GM12865 (cell line): ENCODE data around the gene PRKAR1B.

ENCODE experiments used
- DNase-seq: peaks from one replicate; pipeline ENCODE4 v3.0.0; 2010; ENCODE audit warnings: low read depth
- H3K4me3 ChIP-seq: 2 replicates; pipeline ENCODE4 v1.5.1; 2011; ENCODE audit warnings: mild to moderate bottlenecking, low read depth, low read length, control low read depth
- TF ChIP-seq, protein P1 (sequence below): IDR thresholded peaks from 2 replicates; pipeline ENCODE4 v1.5.1; 2011; ENCODE audit warnings: low read length, control low read depth, low read depth, inconsistent platforms; ENCODE audit not compliant: insufficient read depth; ENCODE audit errors: missing control alignments

Gene PRKAR1B

DNA sequence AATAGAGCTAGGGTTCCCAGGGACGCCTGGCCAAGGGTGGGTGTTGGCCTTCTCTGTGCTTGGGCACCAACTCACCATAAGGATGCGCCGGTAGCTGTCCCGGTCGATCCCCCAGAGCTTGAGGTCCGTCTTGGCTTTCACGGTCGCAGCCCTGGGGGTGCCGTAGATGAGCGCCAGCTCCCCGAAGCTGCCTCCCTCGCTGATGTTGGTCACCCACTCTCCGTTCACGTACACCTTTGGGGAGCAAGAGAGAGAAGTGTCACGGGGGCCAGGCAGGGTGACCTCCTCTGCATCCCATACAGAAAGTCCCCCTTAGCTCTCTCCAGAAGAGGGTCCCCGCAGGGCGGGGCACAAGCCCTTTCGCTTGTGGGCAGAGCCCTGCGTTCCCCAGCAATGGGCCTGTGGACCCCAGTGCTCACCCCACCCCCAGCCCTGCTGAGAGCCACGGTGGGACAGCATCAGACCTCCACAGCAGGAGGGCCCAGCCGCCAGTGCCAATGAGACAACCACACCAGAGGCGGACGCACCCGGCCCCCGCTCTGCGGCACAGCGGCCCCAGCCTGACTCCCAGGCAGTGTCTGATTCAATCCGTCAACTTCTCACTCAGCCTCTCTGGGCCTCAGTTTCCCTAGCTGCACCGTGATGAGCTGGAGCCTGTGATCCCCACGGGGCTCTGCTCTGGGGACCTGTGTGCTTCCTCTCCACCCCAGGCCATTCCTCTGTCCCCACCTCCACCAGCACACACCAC lies 130.8 kb downstream of the PRKAR1B start:
- no peak for DNase-seq
- H3K4me3 ChIP-seq = no peak overlapping the region
- TF ChIP-seq, protein P1, sequence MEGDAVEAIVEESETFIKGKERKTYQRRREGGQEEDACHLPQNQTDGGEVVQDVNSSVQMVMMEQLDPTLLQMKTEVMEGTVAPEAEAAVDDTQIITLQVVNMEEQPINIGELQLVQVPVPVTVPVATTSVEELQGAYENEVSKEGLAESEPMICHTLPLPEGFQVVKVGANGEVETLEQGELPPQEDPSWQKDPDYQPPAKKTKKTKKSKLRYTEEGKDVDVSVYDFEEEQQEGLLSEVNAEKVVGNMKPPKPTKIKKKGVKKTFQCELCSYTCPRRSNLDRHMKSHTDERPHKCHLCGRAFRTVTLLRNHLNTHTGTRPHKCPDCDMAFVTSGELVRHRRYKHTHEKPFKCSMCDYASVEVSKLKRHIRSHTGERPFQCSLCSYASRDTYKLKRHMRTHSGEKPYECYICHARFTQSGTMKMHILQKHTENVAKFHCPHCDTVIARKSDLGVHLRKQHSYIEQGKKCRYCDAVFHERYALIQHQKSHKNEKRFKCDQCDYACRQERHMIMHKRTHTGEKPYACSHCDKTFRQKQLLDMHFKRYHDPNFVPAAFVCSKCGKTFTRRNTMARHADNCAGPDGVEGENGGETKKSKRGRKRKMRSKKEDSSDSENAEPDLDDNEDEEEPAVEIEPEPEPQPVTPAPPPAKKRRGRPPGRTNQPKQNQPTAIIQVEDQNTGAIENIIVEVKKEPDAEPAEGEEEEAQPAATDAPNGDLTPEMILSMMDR = no peak

DNA sequence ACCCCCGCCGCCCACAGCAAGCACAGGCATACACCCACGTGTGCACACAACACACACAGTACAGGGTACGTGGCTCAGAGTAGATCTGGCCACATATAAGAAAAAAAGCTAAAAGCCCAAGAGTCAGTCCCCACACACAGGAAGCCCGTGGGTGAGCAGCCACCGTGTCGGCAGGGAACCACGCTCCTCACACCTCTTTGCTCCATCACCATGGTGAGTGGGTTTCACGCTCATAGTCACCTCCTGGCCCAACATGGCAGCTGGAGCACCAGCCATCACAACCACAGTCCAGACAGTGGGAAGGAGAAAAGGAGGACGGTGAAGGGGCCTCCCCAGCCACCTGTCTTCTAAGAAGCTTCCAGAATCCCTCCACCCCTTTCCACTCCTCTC lies 131.5 kb downstream of the PRKAR1B start:
- DNase-seq = no peak
- H3K4me3 ChIP-seq = no peak overlapping the region
- TF ChIP-seq, protein P1 = no peak

DNA sequence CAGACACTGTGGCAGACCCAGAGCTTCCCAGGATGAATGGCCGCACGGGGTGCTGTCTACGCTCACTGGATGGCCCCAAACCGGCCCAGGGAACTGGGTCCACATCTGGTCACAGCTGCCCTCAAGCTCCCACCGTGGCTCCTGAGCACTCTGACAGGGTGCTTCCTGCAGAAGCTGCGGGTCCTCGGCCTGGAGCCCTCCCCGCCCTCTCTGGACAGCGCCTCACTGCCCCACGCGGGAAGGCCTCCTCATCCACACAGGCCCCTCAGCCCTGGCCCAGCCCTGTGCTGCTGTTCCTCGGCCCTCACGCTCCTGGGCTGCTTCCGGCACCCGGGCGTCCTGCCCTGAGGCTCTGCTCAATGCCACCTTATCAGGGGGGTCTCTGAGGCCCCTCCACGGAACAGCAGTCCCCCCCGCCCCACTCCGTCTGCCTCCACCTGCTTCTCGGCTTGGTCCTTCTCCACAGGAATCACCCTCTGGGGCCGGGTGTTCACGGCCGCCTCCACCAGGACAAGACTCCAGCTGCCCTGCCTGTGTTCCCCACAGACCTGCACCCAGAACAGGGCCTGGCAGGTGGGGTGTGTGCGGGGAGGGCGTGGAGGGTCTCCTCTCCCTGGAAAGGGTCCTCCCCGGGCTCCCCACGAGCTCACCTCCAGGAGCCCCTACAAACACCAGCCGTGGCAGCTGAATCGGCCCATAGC lies 132.0 kb downstream of the PRKAR1B start:
- TF ChIP-seq, protein P1 = no peak
- H3K4me3 ChIP-seq = no peak overlapping the region
- DNase-seq = no peak

DNA sequence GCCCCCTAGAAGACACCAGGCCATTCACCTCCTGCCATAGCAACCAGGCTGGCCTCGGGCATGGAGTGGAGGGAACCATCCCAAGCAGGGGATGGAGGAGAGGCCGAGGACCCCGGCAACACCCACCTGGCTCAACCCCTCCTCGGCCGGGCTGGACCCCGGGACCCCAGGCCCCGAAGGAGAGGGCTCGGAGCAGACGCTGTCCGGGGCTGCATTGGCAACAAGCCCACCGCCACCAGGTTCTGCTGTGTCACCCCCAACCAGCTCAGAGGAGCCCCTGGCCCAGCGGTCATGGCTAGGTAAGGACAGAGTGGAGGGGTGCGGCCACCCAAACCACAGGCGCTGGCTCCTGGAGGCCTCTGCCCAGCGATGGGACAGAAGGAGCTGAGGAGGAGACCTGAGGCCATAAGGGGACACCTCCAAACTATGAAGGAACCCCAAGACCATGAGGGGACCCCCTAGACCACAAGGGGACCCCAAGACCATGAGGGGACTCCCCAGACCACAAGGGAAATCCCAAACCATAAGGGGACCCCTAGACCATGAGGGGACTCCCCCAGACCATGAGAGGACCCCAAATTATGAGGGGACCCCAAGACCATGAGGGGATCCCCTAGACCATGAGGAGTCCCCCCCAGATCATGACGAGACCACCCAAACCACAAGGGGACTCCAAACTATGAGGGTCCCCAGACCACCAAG lies 132.7 kb downstream of the PRKAR1B start:
- TF ChIP-seq, protein P1 = no peak
- no peak overlapping the region for H3K4me3 ChIP-seq

DNA sequence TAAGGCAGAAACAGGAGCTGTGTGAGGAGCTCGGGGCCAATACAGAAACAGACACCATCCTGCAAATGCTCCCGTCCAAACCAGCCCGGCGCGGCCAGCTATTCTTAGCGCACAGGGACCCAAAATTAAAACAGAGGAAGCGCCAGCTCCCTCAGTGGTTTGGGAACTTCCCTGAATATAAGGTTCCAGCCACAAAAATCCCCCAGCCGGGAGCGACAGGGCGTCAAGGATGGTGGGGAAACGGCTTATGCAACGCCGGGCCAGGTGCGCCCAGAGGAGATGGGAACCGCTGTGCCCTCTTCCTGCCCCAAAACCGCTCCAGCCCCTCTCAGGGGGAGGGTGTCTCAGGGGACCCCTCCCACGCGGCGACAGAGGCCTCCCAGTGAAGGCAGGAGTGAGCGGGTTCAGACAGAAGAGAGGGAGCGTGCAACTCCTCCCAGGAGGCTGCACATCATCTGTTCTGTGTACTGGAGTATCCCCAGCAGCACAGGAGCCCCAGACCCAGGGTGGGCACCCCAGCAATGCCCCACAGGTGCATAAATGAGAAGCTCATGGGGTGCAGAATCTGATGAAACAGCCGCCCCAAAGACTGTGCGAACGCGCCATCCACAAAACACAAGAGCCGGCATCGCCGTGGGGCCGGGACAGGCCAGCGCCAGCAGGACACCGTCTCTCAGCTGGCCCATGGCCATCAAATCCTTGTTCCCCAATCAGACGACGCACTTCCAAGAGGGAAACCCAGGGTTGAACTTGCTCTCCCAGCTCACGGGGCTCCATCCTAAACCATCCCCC lies 133.6 kb downstream of the PRKAR1B start:
- TF ChIP-seq, protein P1 = no peak
- H3K4me3 ChIP-seq = no peak overlapping the region
- DNase-seq = peak; percentile 51

More for the DNA sequence above, 132.7 kb downstream of the PRKAR1B start:
- DNase-seq = no peak

DNA sequence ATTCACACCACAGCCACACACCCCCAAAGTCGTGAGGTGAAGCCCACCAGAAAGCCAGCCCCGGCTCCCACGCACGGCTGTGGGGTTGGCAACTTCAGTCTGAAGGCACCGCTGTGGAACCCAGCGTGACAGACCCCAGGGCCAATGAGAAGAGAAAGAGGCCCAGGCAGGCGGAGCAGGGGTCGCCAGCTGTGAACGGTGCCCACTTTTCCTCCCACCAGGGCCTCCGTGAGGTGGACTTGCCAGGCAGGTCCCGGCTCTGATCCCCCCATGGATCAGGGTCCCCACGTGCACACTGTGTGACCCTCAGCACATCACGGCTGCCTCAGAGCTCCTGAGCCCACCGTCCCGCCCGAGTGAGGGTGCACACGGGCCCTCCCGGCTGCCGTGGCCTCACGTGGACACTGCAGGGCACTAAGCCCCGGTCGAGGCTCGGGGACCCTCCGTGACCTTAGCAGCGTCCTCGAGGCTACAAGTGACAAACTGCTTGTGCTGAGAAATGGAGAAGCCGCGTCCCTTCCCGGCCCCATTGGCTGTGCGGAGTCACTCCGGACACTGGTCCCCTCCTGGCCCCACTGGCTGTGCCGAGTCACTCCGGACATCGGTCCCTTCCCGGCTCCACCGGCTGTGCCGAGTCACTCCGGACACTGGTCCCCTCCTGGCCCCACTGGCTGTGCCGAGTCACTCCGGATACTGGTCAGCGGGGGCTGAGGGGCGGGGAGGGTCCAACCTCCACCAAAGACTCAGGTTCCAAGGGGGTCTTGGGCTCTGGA lies 135.0 kb downstream of the PRKAR1B start:
- no peak overlapping the region for H3K4me3 ChIP-seq
- TF ChIP-seq, protein P1 = no peak
- DNase-seq = no peak
